ENCODE results near the gene DLGAP1. TPM values are rescaled to one million over a fixed set of nuclear protein-coding genes. Genes with fewer than 3 reads are reported as not detected.

The DLGAP1 gene
- total and polyA plus RNA-seq, 10 donors, result 0.11 to 6.0 (median 2.1) TPM

DNA sequence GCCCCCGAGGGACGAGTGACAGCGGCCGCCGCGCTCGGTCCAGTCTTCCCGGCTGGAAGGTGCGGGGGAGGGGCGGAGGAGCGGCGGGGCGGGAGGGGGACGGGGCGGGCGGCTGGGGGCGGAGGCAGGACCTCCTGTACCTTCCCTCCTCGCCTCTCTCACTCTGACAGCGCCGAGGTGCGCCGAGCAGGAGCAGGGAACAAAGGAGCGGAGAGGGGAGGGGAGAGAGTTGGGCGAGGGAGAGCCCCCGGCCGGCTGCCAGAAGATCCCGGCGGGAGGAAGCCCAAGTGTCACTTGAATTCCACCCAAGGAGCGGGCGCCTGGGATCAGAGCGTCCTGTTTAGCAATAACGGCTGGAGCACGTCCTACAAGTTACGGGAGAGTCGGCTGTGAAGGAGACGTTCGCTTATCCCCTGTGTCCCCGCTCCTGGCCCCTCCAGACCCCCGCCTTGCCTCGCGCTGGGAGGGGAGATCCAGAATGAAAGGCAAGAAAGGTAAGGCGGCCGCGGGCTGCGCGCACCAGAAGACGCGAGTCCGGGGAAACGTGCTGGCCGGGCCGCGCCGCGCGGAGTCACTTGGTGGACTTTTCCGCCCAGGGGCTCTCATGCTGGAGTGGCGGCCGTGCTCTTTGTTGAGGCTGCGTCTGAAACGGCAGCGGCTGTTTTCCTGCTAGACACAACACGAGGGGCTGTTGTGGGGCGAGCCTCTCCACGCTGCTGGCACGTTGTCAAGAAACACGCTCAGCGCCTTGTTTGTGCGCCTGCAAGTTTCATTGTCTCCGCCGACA, 1004.9 kb downstream of the DLGAP1 start, which contains the start of gene TGIF1:
TSS of gene TGIF1 (plus strand) at position 161 of the 787 bp plus-strand sequence. CDS start at position 479, 318 bp downstream.
- Histone ChIP-seq H3K27ac (peak within 1 kb of the TSS; percentile 94 to 99 (median 99)), H3K4me3 (peak within 1 kb of the TSS; percentile 56 to 80 (median 74)), H3K9me3 (no peaks in the 10 kb centered on the region), H3K36me3 (no peaks in the 10 kb centered on the region), H3K27me3 (replicated peaks in 1 of 7) (no peaks in the 10 kb centered on the region), H3K4me1 (peaks cover 13 to 67% (median 45%) of the 10 kb centered on the region in 6 donors)
- intact Hi-C loops (cut with DNase I; ENCODE audit: low total_unique reads), result loop anchor here (10.0 kb wide), 1 partner anchor 215 kb away; no protein-coding TSS in a partner anchor
- peak; percentile 93 for DNase-seq
- WGBS, 5 donors, result 0 to 2% (median 1%) methylated on average over 36 to 66 of the region's 71 CpGs
- TF ChIP-seq POLR2A (IDR thresholded peaks at IDR 0.05) (peak in 1 of 3 donors; percentile 69), POLR2AphosphoS5 (IDR thresholded peaks at IDR 0.05) (peak; percentile 78 to 81 (median 80))
- TF ChIP-seq, protein P1, sequence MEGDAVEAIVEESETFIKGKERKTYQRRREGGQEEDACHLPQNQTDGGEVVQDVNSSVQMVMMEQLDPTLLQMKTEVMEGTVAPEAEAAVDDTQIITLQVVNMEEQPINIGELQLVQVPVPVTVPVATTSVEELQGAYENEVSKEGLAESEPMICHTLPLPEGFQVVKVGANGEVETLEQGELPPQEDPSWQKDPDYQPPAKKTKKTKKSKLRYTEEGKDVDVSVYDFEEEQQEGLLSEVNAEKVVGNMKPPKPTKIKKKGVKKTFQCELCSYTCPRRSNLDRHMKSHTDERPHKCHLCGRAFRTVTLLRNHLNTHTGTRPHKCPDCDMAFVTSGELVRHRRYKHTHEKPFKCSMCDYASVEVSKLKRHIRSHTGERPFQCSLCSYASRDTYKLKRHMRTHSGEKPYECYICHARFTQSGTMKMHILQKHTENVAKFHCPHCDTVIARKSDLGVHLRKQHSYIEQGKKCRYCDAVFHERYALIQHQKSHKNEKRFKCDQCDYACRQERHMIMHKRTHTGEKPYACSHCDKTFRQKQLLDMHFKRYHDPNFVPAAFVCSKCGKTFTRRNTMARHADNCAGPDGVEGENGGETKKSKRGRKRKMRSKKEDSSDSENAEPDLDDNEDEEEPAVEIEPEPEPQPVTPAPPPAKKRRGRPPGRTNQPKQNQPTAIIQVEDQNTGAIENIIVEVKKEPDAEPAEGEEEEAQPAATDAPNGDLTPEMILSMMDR (IDR thresholded peaks at IDR 0.05 in 8 of 11, conservative IDR thresholded peaks at IDR 0.05 in 3 of 11), result no peak

DNA sequence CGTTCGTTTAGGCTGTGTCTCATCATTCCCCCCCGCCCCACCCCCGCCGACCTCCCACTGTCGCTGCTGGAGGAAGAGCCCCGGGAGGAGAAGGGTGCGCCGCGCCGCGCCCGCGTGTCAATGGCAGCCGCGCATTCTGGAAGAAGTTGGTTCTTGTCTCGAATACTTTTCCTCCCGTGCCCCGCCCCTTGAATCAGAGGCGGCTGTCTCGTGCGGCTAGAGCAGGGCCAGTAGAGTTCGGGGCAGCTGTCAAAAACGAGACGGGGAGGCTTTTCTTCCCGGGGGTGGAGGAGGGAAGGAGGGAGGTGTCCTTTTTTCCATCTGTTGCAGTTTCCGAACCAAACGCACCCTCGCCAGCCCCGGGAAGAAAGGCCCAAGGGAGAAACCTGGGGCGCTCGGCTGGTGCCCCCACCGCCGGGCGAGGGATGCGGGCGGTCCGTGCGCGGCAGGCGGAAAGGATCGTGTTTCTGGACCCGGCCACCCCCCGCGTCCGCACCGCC, 1005.5 kb downstream of the DLGAP1 start:
- 0 to 1% (median 0%) methylated on average over 11 to 47 of the region's 47 CpGs for WGBS, 5 donors
- TF ChIP-seq POLR2A (IDR thresholded peaks at IDR 0.05), result no peak
- peak; percentile 41 to 83 (median 83) for TF ChIP-seq POLR2AphosphoS5 (IDR thresholded peaks at IDR 0.05)
- intact Hi-C loops (cut with DNase I; ENCODE audit: low total_unique reads), result loop anchor here (5.0 to 10.0 kb wide), 2 partner anchors 143 to 215 kb away; no protein-coding TSS in a partner anchor
- peak; percentile 94 for DNase-seq
- Histone ChIP-seq H3K9me3 (no peaks in the 10 kb centered on the region), H3K4me3 (peak overlapping the region; percentile 56 to 80 (median 74)), H3K27me3 (replicated peaks in 1 of 7) (no peaks in the 10 kb centered on the region), H3K27ac (peak overlapping the region; percentile 94 to 99 (median 99)), H3K4me1 (peaks cover 11 to 60% (median 39%) of the 10 kb centered on the region in 6 donors), H3K36me3 (no peaks in the 10 kb centered on the region)

DNA sequence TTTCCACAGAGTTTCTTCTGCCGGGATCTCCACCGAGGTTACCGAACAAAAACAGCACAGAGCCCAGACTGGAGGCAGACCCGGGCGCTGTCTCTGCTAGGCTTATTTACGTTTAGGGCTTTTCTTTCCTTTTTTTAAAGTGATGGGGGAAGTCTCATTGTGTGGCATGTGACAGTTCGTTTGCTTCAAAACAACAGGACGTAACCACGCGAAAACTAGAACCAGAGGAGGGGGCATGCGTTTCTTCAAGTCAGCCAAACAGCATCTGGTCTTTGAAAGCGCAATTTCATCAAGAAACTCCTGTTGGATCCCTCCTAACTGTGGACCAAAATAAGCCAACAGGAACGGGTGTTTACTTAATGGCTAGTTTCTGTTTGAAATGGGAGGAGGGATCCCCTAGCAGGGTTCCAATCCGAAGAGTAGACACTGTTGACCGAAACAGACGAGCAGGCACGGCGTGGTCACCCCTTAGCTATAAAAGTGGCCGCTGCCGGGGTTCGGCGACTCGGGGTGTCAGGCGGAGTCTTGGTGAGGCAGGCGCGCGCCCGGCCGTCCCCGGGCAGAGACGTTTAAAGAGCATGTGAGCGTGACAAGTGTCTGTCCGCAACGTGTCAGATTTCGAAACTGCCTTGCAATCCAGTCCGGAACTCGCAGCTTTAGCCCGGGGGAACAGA, 1006.1 kb downstream of the DLGAP1 start:
- Histone ChIP-seq H3K4me1 (peaks cover 11 to 54% (median 34%) of the 10 kb centered on the region in 6 donors), H3K4me3 (peak overlapping the region; percentile 56 to 80 (median 74)), H3K36me3 (no peaks in the 10 kb centered on the region), H3K9me3 (no peaks in the 10 kb centered on the region), H3K27me3 (replicated peaks in 1 of 7) (no peaks in the 10 kb centered on the region), H3K27ac (peak overlapping the region; percentile 94 to 99 (median 99))
- intact Hi-C loops (cut with DNase I; ENCODE audit: low total_unique reads), result loop anchor here (5.0 kb wide), 1 partner anchor 143 kb away; no protein-coding TSS in a partner anchor
- WGBS, 5 donors, result 0 to 1% (median 0%) methylated on average over 26 to 38 of the region's 38 CpGs
- TF ChIP-seq, protein P1 (IDR thresholded peaks at IDR 0.05 in 8 of 11, conservative IDR thresholded peaks at IDR 0.05 in 3 of 11), result no peak
- TF ChIP-seq POLR2AphosphoS5 (IDR thresholded peaks at IDR 0.05) (peak; percentile 91 to 95 (median 95)), POLR2A (IDR thresholded peaks at IDR 0.05) (peak; percentile 25 to 80 (median 53))
- peak; percentile 96 for DNase-seq

Data from spleen (tissue), 11 donors.